Fibroblast of lung (primary cell): ENCODE measurements around the gene CPNE2. TPM values are rescaled to one million over a fixed set of nuclear protein-coding genes. Genes with fewer than 3 reads are reported as not detected.

ENCODE experiments used
- DNase-seq, 2 donors: peaks; one replicate each; pipeline versions ENCODE4 v3.0.0 to v3.0.0-alpha.2; 2010; ENCODE audit warnings: low read depth in 2 of 2
- H2AFZ ChIP-seq: 2 replicates; pipeline ENCODE4 v1.5.1; 2012; ENCODE audit warnings: low read length, control low read depth, inconsistent platforms
- H3K27ac ChIP-seq: 2 replicates; pipeline ENCODE4 v1.5.1; 2011; ENCODE audit warnings: low read length, control low read depth; ENCODE audit not compliant: insufficient read depth
- H3K27me3 ChIP-seq: 2 replicates; pipeline ENCODE4 v1.5.1; 2011; ENCODE audit warnings: mild to moderate bottlenecking, low read length; ENCODE audit not compliant: control insufficient read depth, insufficient read depth
- H3K36me3 ChIP-seq: 2 replicates; pipeline ENCODE4 v1.5.1; 2011; ENCODE audit warnings: low read length; ENCODE audit not compliant: control insufficient read depth, insufficient read depth
- H3K4me1 ChIP-seq: 2 replicates; pipeline ENCODE4 v1.5.1; 2011; ENCODE audit warnings: low read length; ENCODE audit not compliant: control insufficient read depth, insufficient read depth; ENCODE audit errors: extremely low read depth
- H3K4me2 ChIP-seq: 2 replicates; pipeline ENCODE4 v1.5.1; 2011; ENCODE audit warnings: low read length, control low read depth; ENCODE audit not compliant: insufficient read depth; ENCODE audit errors: extremely low read depth
- H3K4me3 ChIP-seq, 4 experiments: fragments of 200-600 bp in 1 of 4; sonication (generic) in 1 of 4; replicated peaks in 1 of 4; 2 replicates each; pipeline ENCODE4 v1.5.1; 2011 to 2016; ENCODE audit warnings: low read length in 4 of 4, low read depth in 3 of 4, mild to moderate bottlenecking in 3 of 4, control low read depth in 2 of 4, inconsistent platforms in 1 of 4, mixed read lengths in 1 of 4; ENCODE audit not compliant: insufficient read depth in 1 of 4; ENCODE audit errors: control extremely low read depth in 1 of 4
- H3K79me2 ChIP-seq: 2 replicates; pipeline ENCODE4 v1.5.1; 2012; ENCODE audit warnings: mild to moderate bottlenecking, low read length, inconsistent platforms; ENCODE audit not compliant: control insufficient read depth, insufficient read depth
- H3K9ac ChIP-seq: 2 replicates; pipeline ENCODE4 v1.5.1; 2011; ENCODE audit warnings: mild to moderate bottlenecking, low read length, control low read depth; ENCODE audit not compliant: insufficient read depth
- H3K9me3 ChIP-seq: 2 replicates; pipeline ENCODE4 v1.5.1; 2012; ENCODE audit warnings: low read depth, low read length; ENCODE audit not compliant: control insufficient read depth, insufficient read depth
- H4K20me1 ChIP-seq: 2 replicates; pipeline ENCODE4 v1.5.1; 2011; ENCODE audit warnings: low read length; ENCODE audit not compliant: control insufficient read depth, insufficient read depth; ENCODE audit errors: extremely low read depth
- CTCF ChIP-seq, 2 donors: IDR thresholded peaks in 1 of 2; conservative IDR thresholded peaks in 1 of 2; 1 replicate in 1 of 2; 2 replicates in 1 of 2; pipeline ENCODE4 v1.5.1; 2011 to 2012; ENCODE audit warnings: low read length in 2 of 2, control low read depth in 1 of 2, inconsistent platforms in 1 of 2, low read depth in 1 of 2, mild to moderate bottlenecking in 1 of 2
- EZH2 ChIP-seq: IDR thresholded peaks from 2 replicates; pipeline ENCODE4 v1.5.1; 2012; ENCODE audit warnings: low read length, control low read depth, mild to moderate bottlenecking; ENCODE audit errors: missing control alignments
- polyA plus RNA-seq, 2 donors: library from polyadenylated mRNA; depleted of rRNA in 1 of 2; stranded (reverse) in 1 of 2; unstranded in 1 of 2; fragments of >200 nt; gene quantifications; 2 replicates each; pipeline ENCODE4 v1.2.1, GENCODE V29; 2011 to 2012; ENCODE audit warnings: missing spikeins in 1 of 2
- total RNA-seq: library from RNA; depleted of rRNA; stranded (reverse); fragments of >200 nt; gene quantifications from 2 replicates; pipeline ENCODE4 v1.2.1, GENCODE V29; 2014

CPNE2 gene
- total and polyA plus RNA-seq, 2 donors (not counting 1 experiment from before 2014, with no cell fraction given) = 20.5 to 39.6 TPM

GRCh38 chr16:57165483-57165882, 73.1 kb downstream of the CPNE2 start:
- Histone ChIP-seq H2AFZ (no peak overlapping the region), H3K36me3 (peaks cover 8% of the 10 kb centered on the region), H3K27me3 (no peaks in the 10 kb centered on the region), H3K9ac (no peak overlapping the region), H3K79me2 (no peaks in the 10 kb centered on the region), H3K27ac (no peak overlapping the region), H3K9me3 (no peaks in the 10 kb centered on the region), H3K4me2 (no peak overlapping the region), H3K4me3 (no peak overlapping the region), H4K20me1 (no peaks in the 10 kb centered on the region), H3K4me1 (no peaks in the 10 kb centered on the region)
- no peak for DNase-seq
- TF ChIP-seq CTCF (conservative IDR thresholded peaks at IDR 0.05 in 1 of 2, IDR thresholded peaks at IDR 0.05 in 1 of 2; ENCODE audit: low read depth in 1 of 2, low read length in 2 of 2) = no peak

- Histone ChIP-seq H3K9ac (no peak overlapping the region), H3K4me3 (no peak overlapping the region), H3K27me3 (no peaks in the 10 kb centered on the region), H3K27ac (no peak overlapping the region), H3K4me2 (no peak overlapping the region), H2AFZ (no peak overlapping the region), H4K20me1 (no peaks in the 10 kb centered on the region), H3K79me2 (no peaks in the 10 kb centered on the region), H3K9me3 (no peaks in the 10 kb centered on the region), H3K36me3 (peaks cover 8% of the 10 kb centered on the region), H3K4me1 (no peaks in the 10 kb centered on the region)
- DNase-seq = peak; percentile 44 to 88
- TF ChIP-seq CTCF (conservative IDR thresholded peaks at IDR 0.05 in 1 of 2, IDR thresholded peaks at IDR 0.05 in 1 of 2; ENCODE audit: low read depth in 1 of 2, low read length in 2 of 2) (no peak), EZH2 (no peak)
Measured at GRCh38 chr16:57165938-57166337, 73.6 kb downstream of the CPNE2 start.

DNA sequence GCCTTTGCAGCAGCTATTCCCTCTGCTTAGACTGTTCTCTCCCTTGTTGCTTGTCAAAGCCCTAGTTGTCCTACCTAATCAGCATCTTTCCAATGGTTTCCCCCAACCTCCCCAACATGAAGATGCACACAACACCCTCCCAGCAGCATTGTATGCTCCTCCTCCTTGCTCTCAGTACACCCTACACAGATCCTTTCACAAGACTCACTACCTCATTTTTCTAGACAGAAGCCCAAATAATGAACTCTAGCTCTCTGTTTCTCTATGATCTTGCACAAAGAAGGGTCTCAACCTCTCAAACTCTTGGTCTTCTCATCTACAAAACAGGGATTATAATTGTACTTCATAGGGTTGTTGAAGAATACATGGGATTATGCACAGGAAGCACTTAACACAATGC, 74.1 kb downstream of the CPNE2 start:
- no peak overlapping the region for H2AFZ ChIP-seq
- H3K4me2 ChIP-seq = no peak overlapping the region
- no peak overlapping the region for H3K9ac ChIP-seq
- H3K79me2 ChIP-seq = no peaks in the 10 kb centered on the region
- no peaks in the 10 kb centered on the region for H4K20me1 ChIP-seq
- H3K27me3 ChIP-seq = no peaks in the 10 kb centered on the region
- no peak overlapping the region for H3K27ac ChIP-seq
- TF ChIP-seq CTCF (conservative IDR thresholded peaks at IDR 0.05 in 1 of 2, IDR thresholded peaks at IDR 0.05 in 1 of 2; ENCODE audit: low read depth in 1 of 2, low read length in 2 of 2) (no peak), EZH2 (no peak)
- no peaks in the 10 kb centered on the region for H3K4me1 ChIP-seq
- no peak for DNase-seq
- no peak overlapping the region for H3K4me3 ChIP-seq
- H3K9me3 ChIP-seq = no peaks in the 10 kb centered on the region
- peaks cover 8% of the 10 kb centered on the region for H3K36me3 ChIP-seq
